ENCODE measurements around the gene S100A5. TPM values are rescaled to one million over a fixed set of nuclear protein-coding genes. Genes with fewer than 3 reads are reported as not detected.

Gene S100A5
- total RNA-seq, 1 experiment from 2014 or later = not detected

- no peaks in the 10 kb centered on the region for H3K27me3 ChIP-seq (ENCODE audit: control insufficient read depth, insufficient read depth, low read length)
- H3K36me3 ChIP-seq (replicated peaks; ENCODE audit: control insufficient read depth, insufficient read depth, low read length) = no peaks in the 10 kb centered on the region
- DNase-seq = no peak
- no peak overlapping the region for H3K4me3 ChIP-seq (ENCODE audit: insufficient read depth, low read depth, low read length)
Measured at GRCh38 chr1:153560771-153561465, 20.2 kb upstream of the S100A5 start.

GRCh38 chr1:153560241-153560640 is 19.5 kb upstream of the S100A5 start:
- Histone ChIP-seq H3K36me3 (replicated peaks; ENCODE audit: control insufficient read depth, insufficient read depth, low read length) (no peaks in the 10 kb centered on the region), H3K4me3 (ENCODE audit: insufficient read depth, low read depth, low read length) (no peak overlapping the region), H3K27me3 (ENCODE audit: control insufficient read depth, insufficient read depth, low read length) (no peaks in the 10 kb centered on the region)
- DNase-seq = no peak

GRCh38 chr1:153557877-153558276 is 17.1 kb upstream of the S100A5 start:
- Histone ChIP-seq H3K27me3 (ENCODE audit: control insufficient read depth, insufficient read depth, low read length) (no peaks in the 10 kb centered on the region), H3K36me3 (replicated peaks; ENCODE audit: control insufficient read depth, insufficient read depth, low read length) (no peaks in the 10 kb centered on the region)
- DNase-seq = no peak

GRCh38 chr1:153556348-153556747 is 15.6 kb upstream of the S100A5 start:
- H3K4me3 ChIP-seq (ENCODE audit: insufficient read depth, low read depth, low read length) = no peak overlapping the region
- DNase-seq = no peak

More at GRCh38 chr1:153557877-153558276, 17.1 kb upstream of the S100A5 start:
- H3K4me3 ChIP-seq (ENCODE audit: insufficient read depth, low read depth, low read length) = no peak overlapping the region

GRCh38 chr1:153553830-153554541 is 13.3 kb upstream of the S100A5 start:
- no peak for DNase-seq
- Histone ChIP-seq H3K36me3 (replicated peaks; ENCODE audit: control insufficient read depth, insufficient read depth, low read length) (no peaks in the 10 kb centered on the region), H3K27me3 (ENCODE audit: control insufficient read depth, insufficient read depth, low read length) (peaks cover 2% of the 10 kb centered on the region; the same call in 1 of the 2 replicates), H3K4me3 (ENCODE audit: insufficient read depth, low read depth, low read length) (no peak overlapping the region)

More at GRCh38 chr1:153556348-153556747, 15.6 kb upstream of the S100A5 start:
- H3K27me3 ChIP-seq (ENCODE audit: control insufficient read depth, insufficient read depth, low read length) = no peaks in the 10 kb centered on the region
- H3K36me3 ChIP-seq (replicated peaks; ENCODE audit: control insufficient read depth, insufficient read depth, low read length) = no peaks in the 10 kb centered on the region

GRCh38 chr1:153553096-153553495 is 12.4 kb upstream of the S100A5 start:
- DNase-seq = no peak
- peaks cover 2% of the 10 kb centered on the region; the same call in 1 of the 2 replicates for H3K27me3 ChIP-seq (ENCODE audit: control insufficient read depth, insufficient read depth, low read length)

GRCh38 chr1:153552335-153552734 is 11.6 kb upstream of the S100A5 start:
- H3K27me3 ChIP-seq (ENCODE audit: control insufficient read depth, insufficient read depth, low read length) = peaks cover 2% of the 10 kb centered on the region; the same call in 1 of the 2 replicates
- H3K4me3 ChIP-seq (ENCODE audit: insufficient read depth, low read depth, low read length) = no peak overlapping the region
- peak; percentile 82 for DNase-seq
- no peaks in the 10 kb centered on the region for H3K36me3 ChIP-seq (replicated peaks; ENCODE audit: control insufficient read depth, insufficient read depth, low read length)

More at GRCh38 chr1:153553096-153553495, 12.4 kb upstream of the S100A5 start:
- Histone ChIP-seq H3K36me3 (replicated peaks; ENCODE audit: control insufficient read depth, insufficient read depth, low read length) (no peaks in the 10 kb centered on the region), H3K4me3 (ENCODE audit: insufficient read depth, low read depth, low read length) (no peak overlapping the region)

- H3K36me3 ChIP-seq (replicated peaks; ENCODE audit: control insufficient read depth, insufficient read depth, low read length) = no peaks in the 10 kb centered on the region
- peaks cover 2% of the 10 kb centered on the region; the same call in 1 of the 2 replicates for H3K27me3 ChIP-seq (ENCODE audit: control insufficient read depth, insufficient read depth, low read length)
- DNase-seq = no peak
- H3K4me3 ChIP-seq (ENCODE audit: insufficient read depth, low read depth, low read length) = no peak overlapping the region
Measured at GRCh38 chr1:153550827-153551500, 10.2 kb upstream of the S100A5 start.

- no peak for DNase-seq
- Histone ChIP-seq H3K27me3 (ENCODE audit: control insufficient read depth, insufficient read depth, low read length) (peaks cover 2% of the 10 kb centered on the region; the same call in 1 of the 2 replicates), H3K4me3 (ENCODE audit: insufficient read depth, low read depth, low read length) (no peak overlapping the region), H3K36me3 (replicated peaks; ENCODE audit: control insufficient read depth, insufficient read depth, low read length) (no peaks in the 10 kb centered on the region)
Measured at GRCh38 chr1:153550398-153550758, 9.6 kb upstream of the S100A5 start.

GRCh38 chr1:153549741-153550397 is 9.1 kb upstream of the S100A5 start:
- no peaks in the 10 kb centered on the region for H3K36me3 ChIP-seq (replicated peaks; ENCODE audit: control insufficient read depth, insufficient read depth, low read length)
- DNase-seq = no peak
- H3K4me3 ChIP-seq (ENCODE audit: insufficient read depth, low read depth, low read length) = no peak overlapping the region
- peaks cover 2% of the 10 kb centered on the region; the same call in 1 of the 2 replicates for H3K27me3 ChIP-seq (ENCODE audit: control insufficient read depth, insufficient read depth, low read length)

- Histone ChIP-seq H3K4me3 (ENCODE audit: insufficient read depth, low read depth, low read length) (no peak within 1 kb of the TSS), H3K36me3 (replicated peaks; ENCODE audit: control insufficient read depth, insufficient read depth, low read length) (no peaks in the 10 kb centered on the region), H3K27me3 (ENCODE audit: control insufficient read depth, insufficient read depth, low read length) (peaks cover 2% of the 10 kb centered on the region; the same call in 1 of the 2 replicates)
- DNase-seq = no peak
Measured at GRCh38 chr1:153548722-153549688, 8.3 kb upstream of the S100A5 start, which contains the start of gene S100A3. Gene S100A3, minus strand, starts transcription at chr1:153549258. Its CDS starts 773 bp downstream, at chr1:153548485.

- Histone ChIP-seq H3K27me3 (ENCODE audit: control insufficient read depth, insufficient read depth, low read length) (peaks cover 2% of the 10 kb centered on the region; the same call in 1 of the 2 replicates), H3K4me3 (ENCODE audit: insufficient read depth, low read depth, low read length) (no peak overlapping the region), H3K36me3 (replicated peaks; ENCODE audit: control insufficient read depth, insufficient read depth, low read length) (no peaks in the 10 kb centered on the region)
- peak; percentile 50 for DNase-seq
Measured at GRCh38 chr1:153547560-153548551, 7.1 kb upstream of the S100A5 start.

Data from H7 (cell line).